HG03520 (cell line): ENCODE results near the gene HCLS1.
"Not testable (repeated sequence)": the region's sequence is repeated elsewhere in the genome, so short reads cannot be mapped to it uniquely, and the experiment has no call there.

Source experiments
- ATAC-seq: cut with Tn5 transposase; IDR thresholded peaks from one replicate; pipeline ENCODE4 v1.9.1; 2021; ENCODE audit warnings: mild to moderate bottlenecking, moderate library complexity; ENCODE audit not compliant: unreplicated experiment

The HCLS1 gene

GRCh38 chr3:121660356-121661171 is at the start of gene HCLS1:
TSS of gene HCLS1 (minus strand) at chr3:121660903. CDS start at chr3:121658347, 2,556 bp downstream.
- ATAC-seq, result peak; percentile 79

- no peak for ATAC-seq
Measured at GRCh38 chr3:121710347-121710746, 49.6 kb upstream of the HCLS1 start.

- ATAC-seq, result no peak
Measured at GRCh38 chr3:121707531-121708273, 47.0 kb upstream of the HCLS1 start.

- no peak for ATAC-seq
Measured at GRCh38 chr3:121705541-121705940, 44.8 kb upstream of the HCLS1 start.

- ATAC-seq, result no peak
Measured at GRCh38 chr3:121703973-121704372, 43.3 kb upstream of the HCLS1 start.

GRCh38 chr3:121698901-121699300 is 38.2 kb upstream of the HCLS1 start:
- ATAC-seq, result no peak

- ATAC-seq, result no peak
Measured at GRCh38 chr3:121698476-121698875, 37.8 kb upstream of the HCLS1 start.

- ATAC-seq, result no peak
Measured at GRCh38 chr3:121696186-121696585, 35.5 kb upstream of the HCLS1 start.

GRCh38 chr3:121692010-121692699 is 31.5 kb upstream of the HCLS1 start:
- no peak for ATAC-seq

- no peak for ATAC-seq
Measured at GRCh38 chr3:121690777-121691405, 30.2 kb upstream of the HCLS1 start.

- ATAC-seq, result not testable (repeated sequence)
Measured at GRCh38 chr3:121688747-121689146, 28.0 kb upstream of the HCLS1 start.

GRCh38 chr3:121681792-121682191 is 21.1 kb upstream of the HCLS1 start:
- ATAC-seq, result no peak

GRCh38 chr3:121677141-121677540 is 16.4 kb upstream of the HCLS1 start:
- no peak for ATAC-seq

GRCh38 chr3:121670676-121671075 is 10.0 kb upstream of the HCLS1 start:
- ATAC-seq, result no peak

- no peak for ATAC-seq
Measured at GRCh38 chr3:121667333-121667732, 6.6 kb upstream of the HCLS1 start.

GRCh38 chr3:121665488-121665887 is 4.8 kb upstream of the HCLS1 start:
- no peak for ATAC-seq

- no peak for ATAC-seq
Measured at GRCh38 chr3:121663171-121663847, 2.6 kb upstream of the HCLS1 start.

- ATAC-seq, result no peak
Measured at GRCh38 chr3:121662742-121663141, 2.0 kb upstream of the HCLS1 start.

- ATAC-seq, result no peak
Measured at GRCh38 chr3:121661376-121661775, 673 bp upstream of the HCLS1 start.

GRCh38 chr3:121659586-121659985 is 1.1 kb downstream of the HCLS1 start:
- no peak for ATAC-seq
